Measurements from ENCODE around the gene PIK3C2A.
A peak's percentile ranks its signal among the peaks of the same experiment; 100 is the strongest.

GRCh38 chr11:17207317-17208256 lies at the start of gene PIK3C2A:
- TF ChIP-seq CTCF (IDR thresholded peaks at IDR 0.05) (peak in 1 of 3 donors; percentile 11), POLR2A (IDR thresholded peaks at IDR 0.05) (peak; percentile 96)
